ENCODE data around the gene ARID4A. TPM values are rescaled to one million over a fixed set of nuclear protein-coding genes. Genes with fewer than 3 reads are reported as not detected.

The ARID4A gene
- total and polyA plus RNA-seq, 2 of the 13 experiments (the other 11 are each of a cell fraction or from before 2014, with no cell fraction given): 7.2 to 9.7 TPM

DNA sequence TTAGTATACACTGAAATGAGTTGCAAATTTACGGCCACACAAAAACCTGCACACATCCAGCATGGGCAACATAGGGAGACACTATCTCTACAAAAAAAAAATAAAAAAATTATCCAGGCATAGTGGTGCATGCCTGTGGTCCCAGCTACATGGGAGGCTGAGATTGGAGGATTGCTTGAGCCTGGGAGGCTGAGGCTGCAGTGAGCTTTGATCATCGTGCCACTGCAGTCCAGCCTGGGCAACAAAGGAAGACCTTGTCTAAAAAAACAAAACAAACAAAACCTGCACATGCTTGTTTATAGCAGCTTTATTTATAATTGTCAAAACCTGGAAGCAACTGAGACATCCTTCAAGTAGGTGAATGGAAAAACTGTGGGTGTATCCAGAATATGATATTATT, 92.5 kb downstream of the ARID4A start:
- Histone ChIP-seq H4K20me1 (ENCODE audit: insufficient read depth, low read length) (no peaks in the 10 kb centered on the region), H3K27ac (ENCODE audit: extremely low read length, insufficient read depth, low read length) (no peak overlapping the region), H3K36me3 (replicated peaks in 1 of 2; ENCODE audit: control insufficient read depth in 1 of 2, insufficient read depth in 2 of 2, low read length in 2 of 2) (no peaks in the 10 kb centered on the region; a peak in 1 of 5 replicates), H2AFZ (ENCODE audit: low read length) (no peak overlapping the region), H3K4me2 (ENCODE audit: low read depth, low read length) (no peak overlapping the region), H3K27me3 (ENCODE audit: control insufficient read depth in 1 of 2, insufficient read depth in 2 of 2, low read length in 2 of 2) (no peaks in the 10 kb centered on the region), H3K9ac (ENCODE audit: insufficient read depth, low read depth, low read length) (no peak overlapping the region), H3K4me3 (replicated peaks in 1 of 3; ENCODE audit: insufficient read depth in 1 of 3, low read depth in 2 of 3, low read length in 3 of 3) (no peak overlapping the region), H3K4me1 (ENCODE audit: insufficient read depth, low read length) (peaks cover 9% of the 10 kb centered on the region), H3K9me3 (ENCODE audit: low read length) (no peaks in the 10 kb centered on the region), H3K79me2 (ENCODE audit: insufficient read depth, low read length) (no peaks in the 10 kb centered on the region)
- CTCF ChIA-PET (ENCODE audit: low intra/inter-chr PET ratio, low total read pairs): no interaction called here
- TF ChIP-seq, protein P1, sequence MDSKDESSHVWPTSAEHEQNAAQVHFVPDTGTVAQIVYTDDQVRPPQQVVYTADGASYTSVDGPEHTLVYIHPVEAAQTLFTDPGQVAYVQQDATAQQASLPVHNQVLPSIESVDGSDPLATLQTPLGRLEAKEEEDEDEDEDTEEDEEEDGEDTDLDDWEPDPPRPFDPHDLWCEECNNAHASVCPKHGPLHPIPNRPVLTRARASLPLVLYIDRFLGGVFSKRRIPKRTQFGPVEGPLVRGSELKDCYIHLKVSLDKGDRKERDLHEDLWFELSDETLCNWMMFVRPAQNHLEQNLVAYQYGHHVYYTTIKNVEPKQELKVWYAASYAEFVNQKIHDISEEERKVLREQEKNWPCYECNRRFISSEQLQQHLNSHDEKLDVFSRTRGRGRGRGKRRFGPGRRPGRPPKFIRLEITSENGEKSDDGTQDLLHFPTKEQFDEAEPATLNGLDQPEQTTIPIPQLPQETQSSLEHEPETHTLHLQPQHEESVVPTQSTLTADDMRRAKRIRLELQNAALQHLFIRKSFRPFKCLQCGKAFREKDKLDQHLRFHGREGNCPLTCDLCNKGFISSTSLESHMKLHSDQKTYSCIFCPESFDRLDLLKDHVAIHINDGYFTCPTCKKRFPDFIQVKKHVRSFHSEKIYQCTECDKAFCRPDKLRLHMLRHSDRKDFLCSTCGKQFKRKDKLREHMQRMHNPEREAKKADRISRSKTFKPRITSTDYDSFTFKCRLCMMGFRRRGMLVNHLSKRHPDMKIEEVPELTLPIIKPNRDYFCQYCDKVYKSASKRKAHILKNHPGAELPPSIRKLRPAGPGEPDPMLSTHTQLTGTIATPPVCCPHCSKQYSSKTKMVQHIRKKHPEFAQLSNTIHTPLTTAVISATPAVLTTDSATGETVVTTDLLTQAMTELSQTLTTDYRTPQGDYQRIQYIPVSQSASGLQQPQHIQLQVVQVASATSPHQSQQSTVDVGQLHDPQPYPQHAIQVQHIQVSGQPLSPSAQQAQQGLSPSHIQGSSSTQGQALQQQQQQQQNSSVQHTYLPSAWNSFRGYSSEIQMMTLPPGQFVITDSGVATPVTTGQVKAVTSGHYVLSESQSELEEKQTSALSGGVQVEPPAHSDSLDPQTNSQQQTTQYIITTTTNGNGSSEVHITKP (CRISPR knock-in tag; IDR thresholded peaks at IDR 0.05; ENCODE audit: low read depth): no peak
- TF ChIP-seq, protein P2, sequence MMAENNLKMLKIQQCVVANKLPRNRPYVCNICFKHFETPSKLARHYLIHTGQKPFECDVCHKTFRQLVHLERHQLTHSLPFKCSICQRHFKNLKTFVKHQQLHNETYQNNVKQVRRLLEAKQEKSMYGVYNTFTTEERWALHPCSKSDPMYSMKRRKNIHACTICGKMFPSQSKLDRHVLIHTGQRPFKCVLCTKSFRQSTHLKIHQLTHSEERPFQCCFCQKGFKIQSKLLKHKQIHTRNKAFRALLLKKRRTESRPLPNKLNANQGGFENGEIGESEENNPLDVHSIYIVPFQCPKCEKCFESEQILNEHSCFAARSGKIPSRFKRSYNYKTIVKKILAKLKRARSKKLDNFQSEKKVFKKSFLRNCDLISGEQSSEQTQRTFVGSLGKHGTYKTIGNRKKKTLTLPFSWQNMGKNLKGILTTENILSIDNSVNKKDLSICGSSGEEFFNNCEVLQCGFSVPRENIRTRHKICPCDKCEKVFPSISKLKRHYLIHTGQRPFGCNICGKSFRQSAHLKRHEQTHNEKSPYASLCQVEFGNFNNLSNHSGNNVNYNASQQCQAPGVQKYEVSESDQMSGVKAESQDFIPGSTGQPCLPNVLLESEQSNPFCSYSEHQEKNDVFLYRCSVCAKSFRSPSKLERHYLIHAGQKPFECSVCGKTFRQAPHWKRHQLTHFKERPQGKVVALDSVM (CRISPR knock-in tag; IDR thresholded peaks at IDR 0.05): peak; percentile 91
- WGBS (ENCODE audit: low lambda C conversion rate): 65% methylated on average over 2 of the region's 2 CpGs
- DNase-seq (ENCODE audit: low spot score) (no peak), FAIRE-seq (no peak), ATAC-seq (no peak)
- no TSS peak for BruUV-seq (replicated peaks)
- POLR2A ChIA-PET: no interaction called here
- in situ Hi-C loops (cut with HindIII; ENCODE audit: extremely low pct_ligation_motif_present, low pct_unique_long_range_greater_than_20kb): no loop called here
- intact Hi-C loops (cut with micrococcal nuclease; ENCODE audit: unreplicated experiment): no loop called here

Measured in HepG2 (cell line).